HL-60 (cell line): Measurements from ENCODE around the gene ASB15.

ENCODE experiments used
- DNase-seq, 2 experiments: peaks; one replicate each; pipeline ENCODE4 v3.0.0-alpha.2; 2010 to 2020; ENCODE audit warnings: low read depth in 1 of 2, low spot score in 1 of 2
- H3K27ac ChIP-seq: fragments of 250-450 bp; sonication (Bioruptor Pico); replicated peaks from 2 replicates; pipeline ENCODE4 v1.5.1; 2020; ENCODE audit warnings: mild to moderate bottlenecking, moderate library complexity
- H3K27me3 ChIP-seq: fragments of 250-450 bp; sonication (Bioruptor Pico); 2 replicates; pipeline ENCODE4 v1.5.1; 2021; ENCODE audit warnings: mild to moderate bottlenecking, moderate library complexity; ENCODE audit not compliant: insufficient read depth, poor library complexity, severe bottlenecking
- H3K4me3 ChIP-seq: replicated peaks from 2 replicates; pipeline ENCODE4 v1.5.1; 2011; ENCODE audit warnings: mild to moderate bottlenecking, control low read depth, low read length; ENCODE audit not compliant: insufficient read depth
- GABPA ChIP-seq: IDR thresholded peaks from 2 replicates; pipeline ENCODE4 v1.6.1; 2012; ENCODE audit warnings: low read depth
- POLR2AphosphoS5 ChIP-seq: IDR thresholded peaks from 2 replicates; pipeline ENCODE4 v1.6.1; 2012; ENCODE audit warnings: low read depth
- SPI1 ChIP-seq: IDR thresholded peaks from 2 replicates; pipeline ENCODE4 v1.6.1; 2012; ENCODE audit warnings: low read depth, mild to moderate bottlenecking, borderline replicate concordance
- TF ChIP-seq, protein P1 (sequence below): IDR thresholded peaks from 2 replicates; pipeline ENCODE4 v1.6.1; 2012; ENCODE audit warnings: low read depth; ENCODE audit not compliant: insufficient replicate concordance
- TF ChIP-seq, protein P2 (sequence below): IDR thresholded peaks from one replicate; pipeline ENCODE4 v1.5.1; 2011; ENCODE audit warnings: low read length, control low read depth, inconsistent platforms; ENCODE audit not compliant: insufficient read depth

Gene ASB15

DNA sequence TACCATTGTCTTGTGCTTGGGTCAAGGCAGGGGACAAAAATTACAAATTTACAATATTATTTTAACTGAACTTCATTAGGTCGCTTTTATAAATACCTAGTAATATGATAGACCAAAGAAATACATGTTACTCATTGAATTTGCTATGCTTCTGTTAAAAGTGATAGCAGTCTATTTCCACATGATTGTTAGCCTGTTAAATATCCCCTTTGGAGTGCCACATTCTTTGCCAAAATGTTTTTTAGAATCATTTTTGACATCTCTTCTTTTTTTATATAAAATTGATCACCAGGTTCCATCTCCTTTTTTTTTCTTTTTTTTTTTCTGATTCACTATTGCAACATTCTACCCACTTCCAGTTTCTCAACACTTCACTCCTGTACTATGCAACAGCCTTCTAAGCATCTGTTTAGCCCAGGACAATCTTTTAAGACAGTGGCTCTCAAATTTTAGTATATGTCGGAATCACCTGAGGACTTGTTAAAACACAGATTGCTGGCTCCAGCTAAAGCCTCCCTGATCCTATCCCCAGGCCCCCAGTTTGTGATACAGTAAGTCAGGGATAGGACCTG, 27.6 kb upstream of the ASB15 start:
- TF ChIP-seq, protein P1, sequence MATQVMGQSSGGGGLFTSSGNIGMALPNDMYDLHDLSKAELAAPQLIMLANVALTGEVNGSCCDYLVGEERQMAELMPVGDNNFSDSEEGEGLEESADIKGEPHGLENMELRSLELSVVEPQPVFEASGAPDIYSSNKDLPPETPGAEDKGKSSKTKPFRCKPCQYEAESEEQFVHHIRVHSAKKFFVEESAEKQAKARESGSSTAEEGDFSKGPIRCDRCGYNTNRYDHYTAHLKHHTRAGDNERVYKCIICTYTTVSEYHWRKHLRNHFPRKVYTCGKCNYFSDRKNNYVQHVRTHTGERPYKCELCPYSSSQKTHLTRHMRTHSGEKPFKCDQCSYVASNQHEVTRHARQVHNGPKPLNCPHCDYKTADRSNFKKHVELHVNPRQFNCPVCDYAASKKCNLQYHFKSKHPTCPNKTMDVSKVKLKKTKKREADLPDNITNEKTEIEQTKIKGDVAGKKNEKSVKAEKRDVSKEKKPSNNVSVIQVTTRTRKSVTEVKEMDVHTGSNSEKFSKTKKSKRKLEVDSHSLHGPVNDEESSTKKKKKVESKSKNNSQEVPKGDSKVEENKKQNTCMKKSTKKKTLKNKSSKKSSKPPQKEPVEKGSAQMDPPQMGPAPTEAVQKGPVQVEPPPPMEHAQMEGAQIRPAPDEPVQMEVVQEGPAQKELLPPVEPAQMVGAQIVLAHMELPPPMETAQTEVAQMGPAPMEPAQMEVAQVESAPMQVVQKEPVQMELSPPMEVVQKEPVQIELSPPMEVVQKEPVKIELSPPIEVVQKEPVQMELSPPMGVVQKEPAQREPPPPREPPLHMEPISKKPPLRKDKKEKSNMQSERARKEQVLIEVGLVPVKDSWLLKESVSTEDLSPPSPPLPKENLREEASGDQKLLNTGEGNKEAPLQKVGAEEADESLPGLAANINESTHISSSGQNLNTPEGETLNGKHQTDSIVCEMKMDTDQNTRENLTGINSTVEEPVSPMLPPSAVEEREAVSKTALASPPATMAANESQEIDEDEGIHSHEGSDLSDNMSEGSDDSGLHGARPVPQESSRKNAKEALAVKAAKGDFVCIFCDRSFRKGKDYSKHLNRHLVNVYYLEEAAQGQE: no peak
- TF ChIP-seq, protein P2, sequence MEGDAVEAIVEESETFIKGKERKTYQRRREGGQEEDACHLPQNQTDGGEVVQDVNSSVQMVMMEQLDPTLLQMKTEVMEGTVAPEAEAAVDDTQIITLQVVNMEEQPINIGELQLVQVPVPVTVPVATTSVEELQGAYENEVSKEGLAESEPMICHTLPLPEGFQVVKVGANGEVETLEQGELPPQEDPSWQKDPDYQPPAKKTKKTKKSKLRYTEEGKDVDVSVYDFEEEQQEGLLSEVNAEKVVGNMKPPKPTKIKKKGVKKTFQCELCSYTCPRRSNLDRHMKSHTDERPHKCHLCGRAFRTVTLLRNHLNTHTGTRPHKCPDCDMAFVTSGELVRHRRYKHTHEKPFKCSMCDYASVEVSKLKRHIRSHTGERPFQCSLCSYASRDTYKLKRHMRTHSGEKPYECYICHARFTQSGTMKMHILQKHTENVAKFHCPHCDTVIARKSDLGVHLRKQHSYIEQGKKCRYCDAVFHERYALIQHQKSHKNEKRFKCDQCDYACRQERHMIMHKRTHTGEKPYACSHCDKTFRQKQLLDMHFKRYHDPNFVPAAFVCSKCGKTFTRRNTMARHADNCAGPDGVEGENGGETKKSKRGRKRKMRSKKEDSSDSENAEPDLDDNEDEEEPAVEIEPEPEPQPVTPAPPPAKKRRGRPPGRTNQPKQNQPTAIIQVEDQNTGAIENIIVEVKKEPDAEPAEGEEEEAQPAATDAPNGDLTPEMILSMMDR: no peak
- TF ChIP-seq GABPA (no peak), POLR2AphosphoS5 (no peak), SPI1 (no peak)
- Histone ChIP-seq H3K27me3 (no peaks in the 10 kb centered on the region), H3K27ac (no peak overlapping the region), H3K4me3 (no peak overlapping the region)
- no peak for DNase-seq

DNA sequence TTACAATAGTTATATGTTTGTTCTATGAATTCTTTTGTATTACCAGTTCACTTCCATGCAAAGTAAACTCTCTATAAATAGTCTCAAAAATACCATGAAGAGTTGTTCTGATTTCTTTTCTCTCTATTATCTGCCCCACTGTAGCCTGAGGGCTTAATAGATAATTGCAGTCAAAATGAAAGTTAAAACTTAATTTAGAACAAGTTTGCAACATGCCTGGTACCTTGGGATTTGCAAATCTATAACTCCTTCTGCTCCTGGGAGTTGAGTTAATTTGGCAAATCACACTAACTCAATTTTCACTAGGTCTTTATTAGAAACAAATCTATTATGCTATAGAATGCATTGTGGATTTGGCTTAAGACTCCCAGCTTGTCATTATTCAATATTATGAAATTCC, 22.2 kb upstream of the ASB15 start:
- H3K4me3 ChIP-seq: no peak overlapping the region
- H3K27ac ChIP-seq: no peak overlapping the region
- TF ChIP-seq SPI1 (no peak), POLR2AphosphoS5 (no peak), GABPA (no peak)
- TF ChIP-seq, protein P2: no peak
- no peak for DNase-seq
- peaks cover 7% of the 10 kb centered on the region for H3K27me3 ChIP-seq

DNA sequence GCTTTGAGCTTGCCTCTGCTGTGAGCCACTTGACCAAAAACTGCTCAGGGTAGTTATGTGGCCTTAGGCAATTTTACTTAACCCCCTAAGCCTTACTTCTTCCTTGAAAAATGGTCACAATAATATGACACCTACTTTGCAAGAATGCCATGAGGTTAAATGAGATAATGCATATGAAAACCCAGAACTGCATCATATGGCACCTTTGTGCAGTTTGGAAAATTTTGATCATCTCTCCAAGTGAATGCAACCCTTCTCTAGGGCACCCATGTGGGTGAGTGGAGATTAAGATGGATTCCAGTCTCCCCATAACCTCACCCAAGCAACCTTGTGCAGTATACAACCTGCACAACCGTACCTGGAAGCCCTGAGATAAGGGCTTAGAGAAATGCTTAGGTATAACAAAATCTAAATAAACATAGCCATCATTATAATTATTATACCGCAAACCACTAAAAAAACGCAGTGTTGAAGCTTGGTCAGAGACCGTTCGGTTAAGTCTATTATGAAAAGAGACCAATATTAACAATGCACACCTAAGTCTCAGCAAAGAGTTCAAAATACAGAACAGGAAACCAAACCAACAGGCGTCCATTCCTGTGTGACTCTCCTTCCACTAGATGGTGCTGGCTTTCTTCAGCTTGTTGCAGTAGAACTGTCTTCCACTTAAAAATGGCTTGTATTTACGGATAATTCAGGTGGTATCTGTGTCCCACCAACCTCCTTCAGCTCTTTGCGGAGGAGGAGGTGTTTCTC, 21.0 kb upstream of the ASB15 start:
- no peak for TF ChIP-seq SPI1
- TF ChIP-seq, protein P2: peak; percentile 56
- no peak overlapping the region for H3K4me3 ChIP-seq
- H3K27me3 ChIP-seq: peaks cover 7% of the 10 kb centered on the region
- DNase-seq: peak in 1 of 2 experiments; percentile 17
- no peak overlapping the region for H3K27ac ChIP-seq

DNA sequence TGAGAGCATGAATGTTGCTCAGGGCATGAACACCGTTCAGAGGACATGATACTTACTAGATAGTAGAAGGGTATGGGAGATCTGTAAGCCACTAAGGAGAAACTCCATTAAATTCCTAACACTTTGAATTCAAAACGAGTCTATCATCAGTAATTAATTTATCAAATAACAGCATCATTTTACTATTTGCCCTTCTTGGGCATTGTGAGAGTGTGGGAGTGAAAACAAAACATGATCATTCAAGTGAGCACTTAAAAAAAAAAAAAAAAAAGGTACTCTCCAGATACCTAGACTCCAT, 20.5 kb upstream of the ASB15 start:
- no peak overlapping the region for H3K27ac ChIP-seq
- no peak for DNase-seq
- no peak for TF ChIP-seq SPI1
- no peak for TF ChIP-seq POLR2AphosphoS5
- TF ChIP-seq, protein P2: no peak
- no peak overlapping the region for H3K4me3 ChIP-seq
- peaks cover 7% of the 10 kb centered on the region for H3K27me3 ChIP-seq

DNA sequence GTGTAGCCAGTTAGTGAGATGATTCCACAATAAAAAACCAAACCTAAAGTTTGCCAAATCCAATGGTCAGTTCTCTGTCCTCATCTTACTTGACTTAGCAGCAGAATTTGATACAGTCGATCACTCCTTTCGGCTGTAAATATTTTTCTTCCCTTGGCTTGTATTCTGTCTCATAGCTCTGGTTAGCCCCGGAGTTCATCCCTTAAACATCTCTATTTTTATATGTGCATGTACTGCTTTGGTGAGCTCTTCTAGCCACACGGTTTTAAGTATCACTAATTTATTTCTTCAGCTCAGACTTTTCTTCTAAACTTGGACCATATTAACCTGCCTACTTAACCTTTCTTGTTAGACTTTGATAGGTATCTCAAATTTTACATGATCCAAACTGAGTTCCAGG, 17.8 kb upstream of the ASB15 start:
- no peak for DNase-seq
- Histone ChIP-seq H3K4me3 (no peak overlapping the region), H3K27ac (no peak overlapping the region), H3K27me3 (peaks cover 7% of the 10 kb centered on the region)
- TF ChIP-seq SPI1: no peak
